ENCODE data around the gene HEMGN.
"Not testable (repeated sequence)": the region's sequence is repeated elsewhere in the genome, so short reads cannot be mapped to it uniquely, and the experiment has no call there.

The HEMGN gene

DNA sequence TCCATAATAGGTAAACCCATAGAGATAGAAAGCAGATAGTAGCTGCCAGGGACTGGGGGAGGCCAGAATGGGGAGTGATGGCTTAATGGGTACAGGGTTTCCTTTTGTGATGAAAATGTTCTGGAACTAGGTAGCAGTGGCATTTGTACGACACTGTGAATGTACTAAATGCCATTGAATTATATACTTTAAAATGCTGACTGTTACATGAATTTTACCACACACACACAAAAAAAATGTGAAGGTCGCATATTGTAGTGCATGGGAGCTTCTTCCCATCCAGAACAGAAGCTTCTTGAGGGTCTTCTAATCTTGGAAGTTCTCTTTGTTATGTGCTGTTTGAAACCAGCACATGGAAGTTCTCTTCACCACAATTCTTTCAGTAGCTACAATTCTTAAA is 25.3 kb upstream of the HEMGN start:
- DNase-seq: no peak

DNA sequence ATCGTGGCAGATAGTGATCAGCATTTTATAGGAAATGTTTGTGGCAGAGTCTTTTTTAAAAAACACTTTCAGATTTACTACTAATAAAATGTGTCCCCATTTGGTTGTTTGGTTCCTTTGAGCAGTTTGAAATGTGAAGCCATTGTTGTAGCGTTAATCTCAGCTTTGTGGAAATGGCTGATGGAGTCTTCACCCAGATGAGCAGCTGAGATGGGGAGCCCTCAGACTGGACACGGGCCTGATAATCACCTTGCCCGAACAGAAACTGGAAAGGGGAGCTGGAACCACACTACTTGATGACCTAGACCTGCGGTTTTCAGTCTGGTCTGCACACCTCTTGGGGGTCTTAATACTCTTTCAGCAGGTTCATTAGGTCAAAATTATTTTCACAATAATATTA is 24.6 kb upstream of the HEMGN start:
- DNase-seq: no peak

- no peak for DNase-seq
Observed at GRCh38 chr9:97962136-97962535, 24.2 kb upstream of the HEMGN start.

DNA sequence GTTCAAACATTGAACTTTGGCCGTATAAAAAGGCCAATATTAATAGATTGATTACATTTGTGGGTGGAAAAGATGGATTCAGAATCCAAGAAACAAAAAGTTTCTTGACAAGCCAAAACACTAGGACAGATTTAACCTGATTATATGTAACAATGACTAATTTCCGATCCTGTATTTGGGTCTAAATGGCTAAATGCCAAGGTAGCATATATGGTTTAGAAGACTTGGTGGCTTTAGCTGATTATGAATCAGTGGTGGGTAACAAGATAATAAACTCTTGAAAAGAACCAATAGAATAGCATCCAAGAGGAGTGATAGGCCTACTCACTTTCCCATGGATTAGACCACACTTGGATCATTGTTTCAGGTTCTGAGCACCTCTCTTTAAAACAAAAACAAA is 23.4 kb upstream of the HEMGN start:
- DNase-seq: no peak

DNA sequence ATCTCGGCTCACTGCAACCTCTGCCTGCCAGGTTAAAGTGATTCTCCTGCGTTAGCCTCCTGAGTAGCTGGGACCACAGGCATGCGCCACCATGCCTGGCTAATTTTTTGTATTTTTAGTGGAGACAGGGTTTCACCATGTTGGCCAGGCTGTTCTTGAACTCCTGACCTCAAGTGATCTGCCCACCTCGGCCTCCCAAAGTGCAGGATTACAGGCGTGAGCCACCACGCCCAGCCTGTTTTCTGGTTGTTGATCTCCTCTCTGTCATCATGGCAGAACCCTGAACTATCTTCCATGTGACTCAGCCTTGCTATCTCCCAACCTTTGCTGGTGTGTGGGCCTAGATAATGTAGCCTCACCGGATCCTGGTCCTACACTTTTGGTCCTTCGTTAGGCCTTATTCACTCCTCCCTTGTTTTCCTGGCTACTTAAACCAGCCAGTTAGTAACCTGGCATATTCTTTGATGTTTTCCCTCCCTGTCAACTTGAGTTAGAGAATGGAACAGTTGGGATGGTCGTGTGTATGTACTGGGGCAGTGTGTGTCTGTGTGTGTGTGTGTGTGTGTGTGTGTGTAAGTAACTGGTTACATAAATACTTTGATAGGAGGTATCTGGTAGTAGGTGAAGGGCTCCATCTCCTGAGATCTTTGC is 22.8 kb upstream of the HEMGN start:
- not testable (repeated sequence) for DNase-seq

GRCh38 chr9:97959585-97959984 is 21.6 kb upstream of the HEMGN start:
- no peak for DNase-seq

DNA sequence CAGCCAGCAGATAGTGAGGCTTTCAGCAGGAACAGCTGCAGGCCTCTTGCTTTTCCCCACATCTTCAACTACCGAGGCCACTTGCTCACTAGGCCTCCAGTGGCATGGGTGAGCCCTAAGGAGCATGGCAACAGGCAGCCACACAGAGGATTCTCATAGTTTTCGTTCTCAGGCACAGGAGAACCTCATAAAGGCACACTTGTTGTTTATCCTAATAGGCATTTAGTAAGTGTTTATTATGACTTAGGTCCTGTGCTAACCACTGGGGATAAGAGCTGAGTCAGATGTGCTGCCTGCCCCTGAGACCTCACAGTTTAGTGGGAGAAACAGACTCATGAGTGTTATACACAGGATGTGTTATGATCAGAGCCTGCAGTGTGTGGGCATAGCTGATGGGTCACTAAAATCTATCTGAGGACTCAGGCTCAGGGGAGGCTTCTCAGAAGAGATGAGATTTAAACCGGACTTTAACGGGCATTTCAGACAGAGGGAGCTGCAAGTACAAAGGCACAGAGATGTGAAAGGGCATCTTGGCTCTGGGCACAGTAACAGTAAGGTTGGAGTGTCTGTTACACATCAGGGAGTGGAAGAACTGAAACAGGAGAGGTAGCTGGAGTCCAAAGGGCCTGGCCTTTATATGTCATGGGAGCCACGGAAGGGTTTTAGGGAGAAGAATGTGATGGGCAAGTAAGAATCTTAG is 21.0 kb upstream of the HEMGN start:
- no peak for DNase-seq

GRCh38 chr9:97956331-97956730 is 18.4 kb upstream of the HEMGN start:
- no peak for DNase-seq

- peak; percentile 64 to 74 for DNase-seq
Observed at GRCh38 chr9:97954550-97954989, 16.6 kb upstream of the HEMGN start.

DNA sequence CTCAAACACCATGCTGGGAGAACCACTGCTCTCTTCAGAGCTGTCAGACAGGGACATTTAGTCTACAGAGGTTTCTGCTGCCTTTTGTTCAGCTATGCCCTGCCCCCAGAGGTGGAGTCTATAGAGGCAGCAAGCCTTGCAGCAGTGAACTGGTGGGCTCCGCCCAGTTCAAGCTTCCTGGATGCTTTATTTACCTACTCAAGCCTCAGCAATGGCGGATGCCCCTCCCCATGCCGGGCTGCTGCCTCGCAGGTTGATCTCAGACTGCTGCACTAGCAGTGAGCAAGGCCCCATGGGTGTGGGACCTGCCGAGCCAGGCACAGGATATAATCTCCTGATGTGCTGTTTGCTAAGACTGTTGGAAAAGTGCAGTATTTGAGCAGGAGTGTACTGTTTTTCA is 12.9 kb upstream of the HEMGN start:
- peak; percentile 2 to 8 for DNase-seq

DNA sequence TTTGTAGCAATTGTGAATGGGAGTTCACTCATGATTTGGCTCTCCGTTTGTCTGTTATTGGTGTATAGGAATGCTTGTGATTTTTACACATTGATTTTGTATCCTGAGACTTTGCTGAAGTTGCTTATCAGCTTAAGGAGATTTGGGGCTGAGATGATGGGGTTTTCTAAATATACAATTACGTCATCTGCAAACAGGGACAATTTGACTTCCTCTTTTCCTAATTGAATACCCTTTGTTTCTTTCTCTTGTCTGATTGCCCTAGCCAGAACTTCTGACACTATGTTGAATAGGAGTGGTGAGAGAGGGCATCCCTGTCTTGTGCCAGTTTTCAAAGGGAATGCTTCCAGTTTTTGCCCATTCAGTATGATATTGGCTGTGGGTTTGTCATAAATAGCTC is 9.1 kb upstream of the HEMGN start:
- not testable (repeated sequence) for DNase-seq

DNA sequence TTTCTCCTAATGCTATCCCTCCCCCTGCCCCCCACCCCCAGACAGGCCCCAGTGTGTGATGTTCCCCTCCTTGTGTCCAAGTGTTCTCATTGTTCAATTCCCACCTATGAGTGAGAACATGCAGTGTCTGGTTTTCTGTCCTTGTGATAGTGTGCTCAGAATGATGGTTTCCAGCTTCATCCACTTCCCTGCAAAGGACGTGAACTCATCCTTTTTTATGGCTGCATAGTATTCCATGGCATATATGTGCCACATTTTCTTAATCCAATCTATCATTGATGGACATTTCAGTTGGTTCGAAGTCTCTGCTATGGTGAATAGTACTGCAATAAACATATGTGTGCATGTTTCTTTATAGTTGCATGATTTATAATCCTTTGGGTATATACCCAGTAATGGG is 7.5 kb upstream of the HEMGN start:
- not testable (repeated sequence) for DNase-seq

GRCh38 chr9:97944612-97945011 is 6.6 kb upstream of the HEMGN start:
- DNase-seq: no peak

GRCh38 chr9:97943308-97943855 is 5.4 kb upstream of the HEMGN start:
- DNase-seq: no peak

GRCh38 chr9:97941323-97941722 is 3.4 kb upstream of the HEMGN start:
- no peak for DNase-seq

DNA sequence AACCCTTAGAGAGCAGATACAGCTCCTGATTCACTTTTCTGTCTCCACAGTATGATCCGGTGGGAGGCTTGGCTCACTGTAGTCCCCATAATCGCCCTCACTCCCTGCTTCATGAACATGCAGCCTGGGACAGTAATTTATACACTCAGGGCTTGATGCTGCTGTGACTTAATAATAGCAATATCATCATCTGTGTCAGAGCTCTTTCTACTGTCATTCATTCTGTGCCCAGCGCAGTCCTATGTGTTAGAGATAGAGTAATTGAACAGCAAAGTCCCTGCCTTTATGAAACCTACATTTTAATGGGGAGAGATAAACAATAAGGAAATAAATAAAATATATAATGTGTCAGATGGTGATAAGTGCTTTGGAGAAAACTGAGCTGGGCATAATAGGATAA is 2.8 kb upstream of the HEMGN start:
- no peak for DNase-seq

DNA sequence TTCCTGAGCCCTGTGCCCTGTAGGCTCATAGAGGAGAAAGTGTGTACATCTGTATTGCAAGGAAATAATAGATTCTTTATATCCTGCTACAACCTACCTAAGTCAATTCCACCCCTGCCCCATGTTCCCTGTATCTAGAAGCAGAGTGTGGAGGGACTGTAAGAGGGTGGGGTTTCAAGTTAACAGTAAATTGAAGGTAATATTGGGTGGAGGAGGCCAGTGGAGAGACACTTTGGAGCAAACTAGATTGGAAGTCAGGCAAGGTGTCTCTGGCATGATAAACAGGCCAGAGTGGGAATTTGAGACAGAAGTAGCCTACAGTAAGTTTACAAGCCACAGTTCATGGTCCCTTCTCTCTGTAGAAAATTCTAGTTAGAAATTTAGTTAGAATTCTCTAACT is 2.3 kb upstream of the HEMGN start:
- no peak for DNase-seq

DNA sequence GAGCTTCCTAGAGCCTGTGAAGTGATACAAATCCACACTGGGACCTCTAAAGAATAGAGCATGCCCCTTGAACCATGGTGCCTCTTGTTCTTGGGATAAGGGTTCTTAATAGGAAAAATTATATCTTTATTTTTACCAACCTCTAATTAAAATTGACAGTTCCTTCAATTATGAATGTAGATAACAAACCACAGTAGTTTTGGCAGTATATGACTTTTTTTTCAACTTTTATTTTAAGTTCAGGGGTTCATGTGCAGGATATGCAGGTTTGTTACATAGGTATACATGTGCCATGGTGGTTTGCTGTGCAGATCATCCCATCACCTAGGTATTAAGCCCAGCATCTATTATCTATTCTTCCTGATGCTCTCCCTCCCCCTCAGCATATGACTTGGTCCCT is 974 bp downstream of the HEMGN start:
- DNase-seq: no peak

- DNase-seq: no peak
Observed at GRCh38 chr9:97935276-97935675, 2.7 kb downstream of the HEMGN start.

DNA sequence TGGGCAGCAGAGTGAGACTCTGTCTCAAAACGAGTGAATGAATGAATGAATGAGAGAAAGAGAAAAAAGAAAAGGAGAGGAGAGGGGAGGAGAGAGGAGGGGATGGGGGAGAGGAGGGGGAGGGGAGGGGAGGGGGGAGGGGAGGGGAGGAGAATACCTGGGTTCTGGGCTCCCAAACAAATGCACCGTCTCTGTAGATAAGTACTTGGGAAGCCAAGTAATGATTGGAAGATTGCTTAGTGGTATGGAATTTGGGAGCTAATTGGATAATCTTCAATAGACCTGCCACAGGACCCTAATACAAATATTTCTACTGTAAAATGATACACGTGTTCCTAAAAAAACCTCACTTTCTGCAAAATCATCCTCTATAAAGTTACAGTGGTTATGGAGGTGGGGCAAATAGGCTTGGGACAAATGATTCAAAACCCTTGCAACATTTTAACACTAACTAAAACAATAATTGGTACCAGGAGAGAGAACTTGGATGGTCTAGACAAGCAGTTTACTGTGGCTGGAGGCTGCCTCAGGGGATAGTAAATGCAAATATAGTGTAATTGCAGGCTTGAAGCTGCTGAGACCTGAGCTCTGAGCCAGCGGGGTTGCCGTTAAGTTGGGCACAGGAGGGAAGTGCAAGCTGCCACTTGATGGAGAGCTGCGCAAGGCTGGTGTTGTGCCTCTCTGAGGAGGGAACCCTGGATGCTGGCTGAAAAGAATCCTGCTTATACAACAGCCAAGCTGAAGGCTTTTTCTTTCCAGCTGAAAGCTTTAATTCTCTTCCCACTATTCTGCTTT is 3.5 kb downstream of the HEMGN start:
- no peak for DNase-seq

GRCh38 chr9:97933297-97933998 is 4.5 kb downstream of the HEMGN start:
- DNase-seq: no peak

DNA sequence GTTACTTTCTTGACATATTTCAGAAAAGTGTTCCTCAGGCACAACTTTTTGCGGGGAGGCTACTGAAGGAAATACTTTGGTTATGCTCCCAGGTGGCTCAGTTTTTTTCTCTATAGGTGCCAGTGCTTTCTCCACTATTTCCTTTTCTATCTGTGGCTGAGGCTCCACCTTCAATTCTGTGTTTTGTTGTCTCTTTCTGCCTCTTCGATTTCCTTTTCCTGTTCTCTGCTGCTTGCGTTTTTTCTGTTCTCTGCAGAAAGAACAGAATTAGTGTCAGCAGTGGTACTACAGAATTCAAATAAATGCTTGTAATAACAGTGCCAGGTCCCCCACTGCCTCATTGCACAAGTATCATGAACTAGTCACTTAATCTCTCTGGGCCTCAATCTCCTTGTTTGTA is 7.0 kb downstream of the HEMGN start:
- DNase-seq: peak in 1 of 2 donors; percentile 27

- no peak for DNase-seq
Observed at GRCh38 chr9:97928986-97929604, 8.9 kb downstream of the HEMGN start.
